ENCODE measurements around the gene PGS1. TPM values are rescaled to one million over a fixed set of nuclear protein-coding genes. Genes with fewer than 3 reads are reported as not detected.

PGS1 gene
- polyA plus RNA-seq, 3 donors, result 26.0 to 87.1 (median 28.0) TPM

GRCh38 chr17:78400581-78401240, 22.3 kb downstream of the PGS1 start:
- Histone ChIP-seq H3K4me1 (ENCODE audit: control insufficient read depth in 1 of 2, insufficient read depth in 2 of 2, low read length in 2 of 2) (peaks cover 4 to 6% of the 10 kb centered on the region in 2 donors), H3K36me3 (replicated peaks in 1 of 2; ENCODE audit: control insufficient read depth in 1 of 2, insufficient read depth in 2 of 2, low read length in 2 of 2) (peaks cover 92 to 100% of the 10 kb centered on the region in 2 donors), H3K9ac (ENCODE audit: insufficient read depth, low read length, poor library complexity, severe bottlenecking) (no peak overlapping the region), H3K9me3 (replicated peaks in 1 of 2; ENCODE audit: control insufficient read depth in 1 of 2, insufficient read depth in 1 of 2, low read length in 2 of 2) (no peaks in the 10 kb centered on the region), H3K79me2 (ENCODE audit: insufficient read depth, low read length) (peaks cover 68% of the 10 kb centered on the region), H3K27me3 (ENCODE audit: control insufficient read depth in 2 of 2, insufficient read depth in 2 of 2, low read length in 2 of 2) (no peaks in the 10 kb centered on the region), H4K20me1 (ENCODE audit: insufficient read depth, low read length) (peaks cover 92% of the 10 kb centered on the region), H3K4me3 (replicated peaks in 1 of 3; ENCODE audit: low read depth in 2 of 3, low read length in 3 of 3) (no peak overlapping the region), H3K27ac (ENCODE audit: low read depth in 1 of 2, low read length in 2 of 2) (peak overlapping the region in 1 of 2 donors; percentile 61), H2AFZ (ENCODE audit: insufficient read depth, low read depth, low read length, poor library complexity, severe bottlenecking) (no peak overlapping the region), H3K4me2 (replicated peaks; ENCODE audit: extremely low read depth, low read length, poor library complexity, severe bottlenecking) (no peak overlapping the region)
- Mint-ChIP-seq H3K4me3 (peak overlapping the region in 1 of 2 donors; percentile 17), H3K27ac (peak overlapping the region in 4 of 7 donors; percentile 31 to 67 (median 48)), H3K36me3 (peaks cover 92 to 98% of the 10 kb centered on the region in 2 donors), H3K9me3 (peaks cover 0 to 2% (median 0%) of the 10 kb centered on the region in 7 donors), H3K27me3 (ENCODE audit: low read depth in 3 of 3) (peaks cover 0 to 2% (median 0%) of the 10 kb centered on the region in 3 donors), H3K4me1 (peaks cover 17% of the 10 kb centered on the region)
- no peak for DNase-seq
- intact Hi-C loops (cut with micrococcal nuclease), result no loop called here
- TF ChIP-seq CTCF (IDR thresholded peaks at IDR 0.05), result no peak
- WGBS (ENCODE audit: insufficient coverage), result 90% methylated on average over 12 of the region's 17 CpGs

- intact Hi-C loops (cut with micrococcal nuclease), result no loop called here
- H3K4me3 ChIP-seq (replicated peaks in 1 of 3; ENCODE audit: low read depth in 2 of 3, low read length in 3 of 3), result no peak overlapping the region
- H3K9me3 Mint-ChIP-seq, result peaks cover 0 to 2% (median 0%) of the 10 kb centered on the region in 7 donors
- no peak for TF ChIP-seq CTCF (IDR thresholded peaks at IDR 0.05)
- no peak overlapping the region for H3K4me3 Mint-ChIP-seq
- no peak for DNase-seq
- H3K27me3 ChIP-seq (ENCODE audit: control insufficient read depth in 2 of 2, insufficient read depth in 2 of 2, low read length in 2 of 2), result no peaks in the 10 kb centered on the region
- H3K27ac Mint-ChIP-seq, result peak overlapping the region in 4 of 7 donors; percentile 43 to 83 (median 58)
- H3K27me3 Mint-ChIP-seq (ENCODE audit: low read depth in 3 of 3), result peaks cover 0 to 2% (median 0%) of the 10 kb centered on the region in 3 donors
- H3K36me3 ChIP-seq (replicated peaks in 1 of 2; ENCODE audit: control insufficient read depth in 1 of 2, insufficient read depth in 2 of 2, low read length in 2 of 2), result peaks cover 92 to 99% of the 10 kb centered on the region in 2 donors
- H3K27ac ChIP-seq (ENCODE audit: low read depth in 1 of 2, low read length in 2 of 2), result peak overlapping the region in 1 of 2 donors; percentile 61
- H2AFZ ChIP-seq (ENCODE audit: insufficient read depth, low read depth, low read length, poor library complexity, severe bottlenecking), result no peak overlapping the region
- H3K79me2 ChIP-seq (ENCODE audit: insufficient read depth, low read length), result peaks cover 68% of the 10 kb centered on the region
- peaks cover 89% of the 10 kb centered on the region for H4K20me1 ChIP-seq (ENCODE audit: insufficient read depth, low read length)
- no peak overlapping the region for H3K9ac ChIP-seq (ENCODE audit: insufficient read depth, low read length, poor library complexity, severe bottlenecking)
- peaks cover 90 to 95% of the 10 kb centered on the region in 2 donors for H3K36me3 Mint-ChIP-seq
- no peak overlapping the region for H3K4me2 ChIP-seq (replicated peaks; ENCODE audit: extremely low read depth, low read length, poor library complexity, severe bottlenecking)
- H3K4me1 ChIP-seq (ENCODE audit: control insufficient read depth in 1 of 2, insufficient read depth in 2 of 2, low read length in 2 of 2), result peaks cover 4 to 6% of the 10 kb centered on the region in 2 donors
- H3K4me1 Mint-ChIP-seq, result peaks cover 17% of the 10 kb centered on the region
- no peaks in the 10 kb centered on the region for H3K9me3 ChIP-seq (replicated peaks in 1 of 2; ENCODE audit: control insufficient read depth in 1 of 2, insufficient read depth in 1 of 2, low read length in 2 of 2)
- 77% methylated on average over 6 of the region's 6 CpGs for WGBS (ENCODE audit: insufficient coverage)
Measured at GRCh38 chr17:78401246-78401645, 22.8 kb downstream of the PGS1 start.

Measured in CD14-positive monocyte (primary cell).